GM13977 (cell line): ENCODE data around the gene RCN2.

Experiments used
- DNase-seq: peaks from one replicate; pipeline ENCODE4 v3.0.0; 2012; ENCODE audit warnings: low spot score
- in situ Hi-C: fragments of 300-500 bp; cut with MboI; formaldehyde crosslinking; loops from one replicate; pipeline ENCODE4 v1.12.0; 2022; ENCODE audit warnings: low sequenced_read_pairs, low pct_unique_long_range_greater_than_20kb, mixed read lengths, inconsistent platforms; ENCODE audit not compliant: unreplicated experiment
- TF ChIP-seq, protein P1 (sequence below): IDR thresholded peaks from 2 replicates; pipeline ENCODE4 v1.5.1; 2012; ENCODE audit warnings: mild to moderate bottlenecking, control low read depth; ENCODE audit not compliant: insufficient read depth; ENCODE audit errors: extremely low read depth, missing control alignments

RCN2 gene

DNA sequence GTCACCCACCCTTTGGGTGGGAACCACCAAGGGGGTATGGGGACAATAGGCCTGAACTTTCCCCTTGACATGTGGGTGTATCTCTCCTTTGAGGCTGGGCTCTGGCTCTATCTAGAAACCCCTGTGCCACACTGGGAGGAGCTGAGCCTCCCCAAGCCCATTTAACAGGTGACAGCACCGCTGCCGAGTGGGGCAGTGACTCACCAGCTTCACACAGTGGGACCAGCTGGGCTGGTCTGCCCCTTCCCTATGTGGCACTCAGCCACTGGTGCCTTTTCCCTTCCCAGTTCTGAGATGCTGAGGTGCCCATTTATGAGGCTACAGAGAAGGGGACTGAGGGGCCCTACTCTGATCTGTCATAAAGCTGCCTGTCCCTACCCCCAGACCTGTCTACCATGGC is 68.4 kb downstream of the RCN2 start:
- in situ Hi-C loops, result no loop called here
- DNase-seq, result no peak
- TF ChIP-seq, protein P1, sequence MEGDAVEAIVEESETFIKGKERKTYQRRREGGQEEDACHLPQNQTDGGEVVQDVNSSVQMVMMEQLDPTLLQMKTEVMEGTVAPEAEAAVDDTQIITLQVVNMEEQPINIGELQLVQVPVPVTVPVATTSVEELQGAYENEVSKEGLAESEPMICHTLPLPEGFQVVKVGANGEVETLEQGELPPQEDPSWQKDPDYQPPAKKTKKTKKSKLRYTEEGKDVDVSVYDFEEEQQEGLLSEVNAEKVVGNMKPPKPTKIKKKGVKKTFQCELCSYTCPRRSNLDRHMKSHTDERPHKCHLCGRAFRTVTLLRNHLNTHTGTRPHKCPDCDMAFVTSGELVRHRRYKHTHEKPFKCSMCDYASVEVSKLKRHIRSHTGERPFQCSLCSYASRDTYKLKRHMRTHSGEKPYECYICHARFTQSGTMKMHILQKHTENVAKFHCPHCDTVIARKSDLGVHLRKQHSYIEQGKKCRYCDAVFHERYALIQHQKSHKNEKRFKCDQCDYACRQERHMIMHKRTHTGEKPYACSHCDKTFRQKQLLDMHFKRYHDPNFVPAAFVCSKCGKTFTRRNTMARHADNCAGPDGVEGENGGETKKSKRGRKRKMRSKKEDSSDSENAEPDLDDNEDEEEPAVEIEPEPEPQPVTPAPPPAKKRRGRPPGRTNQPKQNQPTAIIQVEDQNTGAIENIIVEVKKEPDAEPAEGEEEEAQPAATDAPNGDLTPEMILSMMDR, result no peak

DNA sequence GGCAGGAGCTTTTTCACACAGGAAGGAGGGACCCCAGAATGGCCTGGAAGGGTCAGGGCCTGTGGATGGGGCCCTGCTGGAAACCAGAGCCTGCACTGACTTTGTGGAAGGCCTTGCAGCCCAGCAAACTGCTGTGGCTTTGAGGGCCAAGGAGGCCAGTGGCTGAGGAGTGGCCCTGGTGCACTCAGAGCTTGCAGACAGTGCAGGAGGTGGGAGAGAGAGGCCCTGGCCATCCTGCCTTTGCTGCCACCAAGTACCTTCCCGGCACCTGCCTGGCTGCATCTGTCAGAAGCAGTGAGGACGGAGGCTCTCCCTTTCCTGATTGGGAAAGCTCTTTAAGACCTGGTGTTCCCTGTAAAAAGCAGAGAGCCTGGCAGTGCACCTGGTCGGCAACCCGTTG is 69.8 kb downstream of the RCN2 start:
- TF ChIP-seq, protein P1, result no peak
- in situ Hi-C loops, result no loop called here
- no peak for DNase-seq

DNA sequence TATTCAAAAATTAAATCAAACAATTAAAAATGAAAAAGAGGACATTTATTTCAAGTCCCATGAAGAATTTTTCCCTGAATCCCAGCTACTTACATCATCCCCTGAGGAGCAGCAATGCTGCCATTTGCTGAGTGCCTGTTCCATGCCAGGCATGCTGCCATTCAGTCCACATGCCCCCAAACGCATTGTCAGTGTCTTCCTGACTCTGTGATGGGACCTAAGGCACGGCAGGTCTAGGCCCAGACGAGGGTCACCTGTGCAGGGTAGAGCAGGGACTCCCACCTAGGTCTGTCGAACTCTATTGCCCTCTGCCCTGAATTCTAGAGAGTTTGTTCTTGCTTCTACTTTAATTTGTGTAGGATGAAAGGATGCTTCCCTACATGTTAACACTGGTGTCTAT is 70.4 kb downstream of the RCN2 start:
- in situ Hi-C loops, result no loop called here
- DNase-seq, result no peak
- TF ChIP-seq, protein P1, result no peak

DNA sequence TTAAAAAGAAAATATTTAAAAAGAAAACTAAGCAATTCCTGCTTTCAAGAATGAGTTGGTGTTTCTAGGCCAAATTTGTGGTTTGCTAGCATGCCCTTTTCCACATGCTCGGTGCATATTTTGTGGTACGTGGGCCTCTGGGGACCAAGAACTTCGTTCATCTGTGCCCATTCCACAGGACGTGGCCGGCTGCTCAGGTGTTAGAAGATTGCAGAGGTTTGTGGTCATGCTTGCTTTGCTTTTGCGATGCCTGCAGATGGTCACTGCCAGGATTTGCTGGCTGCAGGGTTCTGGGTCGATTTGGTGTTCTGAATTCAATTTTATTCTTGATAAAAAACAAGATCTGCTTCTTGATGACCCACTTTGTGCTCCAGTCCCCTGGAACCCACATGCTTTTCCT is 70.9 kb downstream of the RCN2 start:
- DNase-seq, result no peak
- in situ Hi-C loops, result no loop called here

DNA sequence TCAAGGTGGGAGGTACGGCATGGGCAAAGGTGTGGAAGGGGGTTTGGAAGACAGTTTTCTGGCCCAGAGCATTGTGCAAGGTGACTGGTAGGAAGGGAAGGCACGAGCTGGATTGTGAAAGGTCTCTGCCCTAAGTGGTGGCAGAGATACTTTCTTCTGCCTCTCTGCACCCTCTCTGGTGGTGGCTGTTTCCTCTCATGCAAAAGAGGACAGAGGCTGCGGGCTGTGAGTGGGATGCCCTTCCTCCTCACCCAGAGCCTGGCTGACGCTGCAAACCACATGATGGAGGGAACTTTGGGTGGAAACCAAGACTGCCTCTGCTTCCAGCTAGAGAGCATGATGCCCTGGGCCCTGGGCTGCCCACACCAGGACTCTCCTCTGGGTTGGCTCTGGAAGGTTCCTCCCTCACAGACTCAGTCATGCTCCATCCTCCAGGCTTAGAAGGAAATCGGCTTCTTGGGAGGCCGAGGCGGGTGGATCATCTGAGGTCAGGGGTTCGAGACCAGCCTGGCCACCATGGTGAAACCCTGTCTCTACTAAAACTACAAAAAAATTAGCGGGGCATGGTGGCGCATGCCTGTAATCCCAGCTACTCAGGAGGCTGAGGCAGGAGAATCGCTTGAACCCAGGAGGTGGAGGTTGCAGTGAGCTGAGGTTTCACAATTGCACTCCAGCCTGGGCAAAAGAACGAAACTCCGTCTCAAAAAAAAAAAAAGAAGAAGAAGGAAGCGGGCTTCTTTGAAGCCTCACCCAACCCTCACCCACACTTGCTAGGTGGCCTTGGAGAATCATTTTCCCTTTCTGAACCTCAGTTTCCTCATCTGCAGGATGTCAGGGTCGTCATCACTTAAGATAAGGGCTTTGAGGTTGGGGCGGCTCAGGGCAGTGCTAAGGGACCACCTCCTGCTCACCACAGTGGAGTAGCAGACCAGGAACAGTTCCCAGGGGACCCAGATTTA is 71.7 kb downstream of the RCN2 start:
- TF ChIP-seq, protein P1, result no peak
- in situ Hi-C loops, result no loop called here
- DNase-seq, result peak; percentile 51

More for the DNA sequence above, 70.9 kb downstream of the RCN2 start:
- TF ChIP-seq, protein P1, result no peak
